ENCODE data around the gene SCLY.
A peak's percentile ranks its signal among the peaks of the same experiment; 100 is the strongest.
"Not testable (repeated sequence)": the region's sequence is repeated elsewhere in the genome, so short reads cannot be mapped to it uniquely, and the experiment has no call there.

The SCLY gene

DNA sequence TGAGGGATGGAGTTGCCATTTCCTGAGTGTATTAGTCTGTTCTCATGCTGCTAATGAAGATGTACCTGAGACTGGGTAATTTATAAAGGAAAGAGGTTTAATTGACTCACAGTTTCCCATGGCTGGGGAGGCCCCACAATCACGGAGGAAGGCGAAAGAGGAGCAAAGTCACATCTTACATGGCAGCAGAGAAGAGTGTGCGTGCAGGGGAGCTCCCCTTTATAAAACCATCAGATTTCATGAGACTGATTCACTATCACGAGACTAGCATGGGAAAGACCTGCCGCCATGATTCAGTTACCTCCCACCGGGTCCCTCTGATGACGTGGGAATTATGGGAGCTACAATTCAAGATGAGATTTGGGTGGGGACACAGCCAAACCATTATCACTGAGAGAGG is 5.9 kb downstream of the SCLY start:
- FAIRE-seq; DNase-seq (ENCODE audit: extremely low spot score, insufficient read length, low read depth): not testable (repeated sequence)

DNA sequence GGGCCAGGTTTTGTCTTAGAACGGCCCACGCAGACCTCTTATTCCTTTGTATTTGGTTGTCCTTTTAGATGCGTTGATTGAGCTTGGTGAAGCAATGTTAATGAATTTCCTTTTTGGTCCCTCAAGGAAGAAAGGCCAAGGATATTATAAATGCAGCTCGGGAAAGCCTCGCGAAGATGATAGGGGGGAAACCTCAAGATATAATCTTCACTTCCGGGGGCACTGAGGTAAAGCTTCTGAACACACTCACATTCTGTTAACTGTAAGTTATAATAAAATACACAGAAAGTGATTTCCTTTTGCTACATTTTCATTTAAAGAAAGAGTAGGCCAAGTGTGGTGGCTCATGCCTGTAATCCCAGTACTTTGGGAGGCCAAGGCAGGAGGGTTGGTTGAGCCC is 7.1 kb downstream of the SCLY start:
- FAIRE-seq: no peak
- no peak for DNase-seq (ENCODE audit: extremely low spot score, insufficient read length, low read depth)

DNA sequence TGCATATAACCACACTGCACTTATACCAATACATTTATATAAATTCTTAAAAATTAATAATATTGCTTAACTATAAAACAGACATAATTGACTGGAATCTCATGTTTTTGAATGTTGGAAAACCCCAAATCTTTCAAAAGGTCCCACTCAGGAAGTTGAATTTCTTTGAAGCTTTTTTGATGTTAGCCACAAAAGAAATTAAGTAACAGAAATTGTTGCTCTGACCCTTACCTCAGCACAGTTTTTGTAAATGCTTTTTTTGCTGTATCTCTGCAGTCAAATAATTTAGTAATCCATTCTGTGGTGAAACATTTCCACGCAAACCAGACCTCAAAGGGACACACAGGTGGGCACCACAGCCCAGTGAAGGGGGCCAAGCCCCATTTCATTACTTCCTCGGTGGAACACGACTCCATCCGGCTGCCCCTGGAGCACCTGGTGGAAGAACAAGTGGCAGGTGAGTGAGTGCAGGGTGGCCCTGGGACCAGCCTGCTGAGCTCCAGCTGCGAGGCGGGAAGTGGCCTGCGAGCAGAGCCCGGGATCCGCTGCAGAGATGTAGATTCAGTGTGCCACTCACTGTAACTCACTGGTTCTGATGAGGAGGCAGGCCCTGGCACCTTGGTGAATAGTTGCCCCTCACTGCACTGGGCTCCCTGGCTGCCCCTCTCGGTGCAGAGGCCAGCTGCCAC is 8.4 kb downstream of the SCLY start:
- FAIRE-seq: peak; percentile 44
- DNase-seq (ENCODE audit: extremely low spot score, insufficient read length, low read depth): no peak

DNA sequence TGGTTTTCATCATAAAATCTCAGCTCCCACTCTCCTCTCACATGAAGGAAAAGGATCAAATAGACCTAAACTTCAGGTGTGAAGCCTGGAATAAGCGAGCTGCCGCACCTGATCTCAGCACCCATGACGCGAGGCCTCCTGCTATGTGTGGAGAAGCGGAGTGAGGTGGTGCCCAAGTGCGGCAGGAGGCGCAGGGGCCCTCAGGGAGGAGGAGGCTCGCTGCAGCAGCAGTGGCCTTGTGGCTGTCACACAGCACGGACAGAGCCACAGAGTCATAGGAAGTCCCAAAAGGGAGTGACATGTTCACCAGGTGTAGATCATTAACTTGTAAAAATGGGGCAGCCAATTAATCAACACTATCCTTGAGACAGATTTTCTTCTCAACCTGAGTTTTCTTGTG is 9.1 kb downstream of the SCLY start:
- FAIRE-seq: peak; percentile 42

DNA sequence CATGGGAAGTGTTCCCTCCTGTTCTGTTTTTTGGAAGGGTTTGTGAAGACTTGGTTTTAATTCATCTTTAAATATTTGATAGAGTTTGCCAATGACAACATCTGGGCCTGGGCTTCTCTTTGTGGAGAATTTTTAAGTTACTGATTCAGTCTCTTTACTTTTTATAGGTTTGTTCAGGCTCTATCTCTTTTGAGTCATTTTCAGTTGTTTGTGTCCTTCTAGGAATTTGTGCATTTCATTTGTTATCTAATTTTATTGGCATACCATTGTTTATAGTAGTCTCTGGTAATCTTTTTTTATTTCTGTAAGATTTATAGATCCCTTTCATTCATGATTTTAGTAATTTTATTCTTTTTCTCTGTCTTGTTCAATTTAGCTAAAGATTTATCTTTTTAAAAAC is 14.6 kb downstream of the SCLY start:
- FAIRE-seq (no peak), DNase-seq (ENCODE audit: extremely low spot score, insufficient read length, low read depth) (no peak)

More for the DNA sequence above, 9.1 kb downstream of the SCLY start:
- DNase-seq (ENCODE audit: extremely low spot score, insufficient read length, low read depth): no peak

DNA sequence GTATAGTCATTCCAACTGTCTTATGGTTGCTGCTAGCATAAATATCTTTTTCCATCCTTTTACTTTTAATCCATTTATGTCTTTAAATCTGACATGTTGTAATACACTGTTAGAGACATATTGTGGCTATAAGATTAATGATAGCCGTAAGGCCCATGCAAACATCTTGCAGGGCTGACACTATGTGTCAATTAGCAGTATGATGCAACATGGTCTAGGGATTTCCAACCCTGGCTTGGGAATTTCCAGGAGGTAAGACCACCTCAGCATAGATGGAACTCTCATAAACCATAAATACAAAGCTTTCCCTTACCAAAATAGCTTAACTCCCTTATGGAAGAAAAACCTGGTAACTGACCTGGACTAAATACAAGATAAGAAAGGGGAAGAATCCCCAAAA is 16.5 kb downstream of the SCLY start:
- no peak for DNase-seq (ENCODE audit: extremely low spot score, insufficient read length, low read depth)
- no peak for FAIRE-seq

DNA sequence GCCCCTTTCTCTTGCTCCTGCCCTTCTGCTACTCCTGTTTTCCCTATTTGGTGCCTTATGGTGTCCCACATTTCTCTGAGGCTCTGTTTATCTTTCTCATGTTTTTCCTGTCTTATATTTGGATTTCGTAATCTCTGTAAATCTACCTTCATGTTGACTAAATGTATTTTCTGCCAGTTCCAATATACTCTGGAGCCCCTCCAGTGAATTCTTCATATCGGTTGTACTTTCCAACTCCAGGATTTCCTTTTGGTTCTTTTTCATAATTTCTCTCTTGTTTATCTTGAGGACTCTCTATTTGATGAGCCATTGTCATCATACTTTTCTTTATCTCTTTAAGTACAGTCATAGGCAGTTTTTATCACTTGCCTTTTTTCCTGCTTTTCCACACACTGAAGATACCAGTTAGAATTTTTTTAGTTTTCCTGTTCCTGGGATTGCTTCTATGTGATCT is 19.1 kb downstream of the SCLY start:
- no peak for DNase-seq (ENCODE audit: extremely low spot score, insufficient read length, low read depth)
- no peak for FAIRE-seq

DNA sequence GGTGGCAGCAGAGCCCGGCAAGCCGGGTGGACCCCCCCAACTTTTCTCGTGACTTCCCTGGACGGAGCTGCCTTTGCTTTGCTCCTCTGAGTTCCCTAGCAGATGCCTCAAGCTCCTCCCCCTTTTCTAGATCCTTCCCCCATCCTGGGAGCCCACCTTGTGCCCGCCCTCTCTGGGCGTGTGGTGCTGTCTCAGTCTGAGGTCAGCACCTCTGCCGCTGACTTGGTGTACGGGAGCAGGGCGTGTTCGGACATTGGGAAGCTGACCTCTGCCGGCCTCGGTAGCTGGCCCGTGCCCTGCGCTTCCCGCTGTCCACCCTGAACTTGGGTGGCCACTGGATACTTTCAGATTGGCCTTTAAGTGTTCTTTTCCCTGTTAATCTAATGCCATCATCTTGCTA is 19.7 kb downstream of the SCLY start:
- DNase-seq (ENCODE audit: extremely low spot score, insufficient read length, low read depth) (no peak), FAIRE-seq (no peak)

DNA sequence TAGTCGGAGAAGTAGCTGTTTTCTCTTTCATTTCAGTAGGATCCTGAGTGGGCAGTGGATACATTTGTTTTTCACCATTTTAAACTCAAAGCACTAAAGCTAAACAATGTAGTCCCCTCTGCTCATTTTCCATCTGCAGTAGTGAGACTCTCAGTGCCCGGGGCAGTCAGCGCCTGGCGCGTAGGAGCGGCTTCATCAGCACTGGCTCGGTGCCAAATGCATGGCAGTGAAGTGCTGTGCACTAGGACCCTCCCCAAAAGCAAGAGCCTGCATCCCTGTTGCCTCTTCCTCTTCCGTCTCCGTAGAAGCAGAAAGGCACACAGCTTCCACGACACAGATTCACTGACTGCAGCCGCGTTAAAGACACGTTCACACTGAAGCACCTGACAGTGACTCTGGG is 20.3 kb downstream of the SCLY start:
- no peak for FAIRE-seq
- DNase-seq (ENCODE audit: extremely low spot score, insufficient read length, low read depth): no peak

DNA sequence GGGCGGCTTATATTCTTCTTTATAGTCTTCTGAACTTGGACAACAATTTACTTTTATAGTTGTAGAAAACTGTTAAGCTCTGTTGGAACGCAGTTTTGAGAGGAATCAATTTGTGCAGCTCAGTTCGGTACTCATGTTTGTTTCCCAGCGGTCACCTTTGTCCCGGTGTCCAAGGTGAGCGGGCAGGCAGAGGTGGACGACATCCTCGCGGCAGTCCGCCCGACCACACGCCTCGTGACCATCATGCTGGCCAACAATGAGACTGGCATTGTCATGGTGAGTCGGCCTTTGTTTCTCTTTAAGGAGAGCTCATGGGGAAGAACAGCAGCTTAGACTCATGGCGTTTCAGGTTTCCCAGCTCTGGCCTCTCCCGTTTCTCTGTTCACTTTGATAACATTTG is 20.8 kb downstream of the SCLY start:
- DNase-seq (ENCODE audit: extremely low spot score, insufficient read length, low read depth) (no peak), FAIRE-seq (no peak)

DNA sequence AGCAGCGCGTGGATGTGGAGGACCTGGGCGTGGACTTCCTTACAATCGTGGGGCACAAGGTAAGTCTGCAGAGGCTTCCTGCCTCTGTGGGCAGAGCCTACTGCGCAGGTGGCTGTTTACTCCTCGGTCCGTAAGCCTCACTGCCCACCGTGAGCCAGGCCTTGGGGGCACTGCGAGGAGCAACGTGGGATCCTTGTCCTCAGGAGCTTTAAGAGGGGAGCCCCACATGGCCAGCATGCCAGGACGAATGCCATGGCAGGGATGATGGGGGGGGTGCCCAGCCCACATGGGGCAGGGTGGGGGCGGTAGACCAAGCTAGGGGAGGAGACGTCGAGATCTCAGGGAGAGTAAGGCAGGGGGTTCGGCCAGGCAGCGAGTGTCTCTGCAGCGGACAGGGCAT is 21.4 kb downstream of the SCLY start:
- FAIRE-seq (no peak), DNase-seq (ENCODE audit: extremely low spot score, insufficient read length, low read depth) (no peak)

DNA sequence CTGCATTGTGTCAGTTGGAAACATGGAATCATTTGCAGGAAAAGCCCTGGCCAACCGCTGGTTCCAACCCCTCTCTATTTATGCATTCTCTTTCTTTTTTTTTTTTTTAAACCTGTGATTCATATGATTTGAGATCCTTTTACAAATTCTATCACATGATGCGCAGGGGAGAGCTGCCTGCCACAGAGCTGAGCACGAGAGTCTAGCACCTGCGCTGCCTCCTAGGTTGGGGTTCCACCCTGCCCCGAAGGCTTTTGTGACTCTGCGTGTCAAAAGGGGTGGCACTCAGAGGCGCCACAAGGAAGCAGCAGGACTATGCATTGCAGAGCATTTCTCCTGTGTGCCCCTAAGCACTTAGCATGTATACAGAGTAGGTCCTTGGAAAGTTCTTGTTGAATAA is 22.0 kb downstream of the SCLY start:
- DNase-seq (ENCODE audit: extremely low spot score, insufficient read length, low read depth) (no peak), FAIRE-seq (no peak)

DNA sequence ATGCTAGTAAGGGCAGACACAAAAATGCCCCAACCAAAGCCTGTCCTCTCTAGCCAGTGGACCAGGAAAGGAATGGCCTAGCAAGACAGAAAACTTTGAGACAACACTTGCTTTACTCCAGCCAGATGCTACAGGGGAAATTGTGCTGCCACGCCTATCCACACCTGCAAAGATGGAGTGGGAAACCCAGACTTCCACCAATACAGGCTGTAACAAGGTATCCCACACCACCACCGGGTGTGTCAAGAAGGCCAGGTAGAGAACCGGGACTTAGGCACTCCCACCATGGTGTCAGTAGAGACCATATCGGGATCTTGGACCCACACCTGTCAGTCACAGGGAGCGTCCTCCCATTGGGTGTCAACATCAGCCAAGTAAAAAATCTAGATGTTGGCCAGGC is 23.1 kb downstream of the SCLY start:
- FAIRE-seq: no peak
- no peak for DNase-seq (ENCODE audit: extremely low spot score, insufficient read length, low read depth)

DNA sequence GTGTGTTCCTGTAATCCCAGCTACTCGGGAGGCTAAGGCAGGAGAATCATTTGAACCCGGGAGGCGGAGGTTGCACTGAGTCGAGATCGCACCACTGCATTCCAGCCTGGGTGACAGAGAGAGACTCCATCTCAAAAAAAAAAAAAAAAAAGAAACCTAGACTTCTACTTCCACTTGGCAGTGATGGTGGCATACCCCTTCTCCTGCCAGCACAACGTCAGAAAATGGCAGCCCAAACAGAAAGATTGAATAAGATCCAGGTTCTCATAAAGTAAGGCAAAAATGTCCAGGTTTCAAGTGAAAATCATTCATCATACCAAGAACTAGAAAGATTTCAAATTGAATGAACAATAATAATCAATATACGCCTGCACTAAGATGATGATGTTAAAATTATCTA is 24.0 kb downstream of the SCLY start:
- FAIRE-seq (no peak), DNase-seq (ENCODE audit: extremely low spot score, insufficient read length, low read depth) (no peak)

DNA sequence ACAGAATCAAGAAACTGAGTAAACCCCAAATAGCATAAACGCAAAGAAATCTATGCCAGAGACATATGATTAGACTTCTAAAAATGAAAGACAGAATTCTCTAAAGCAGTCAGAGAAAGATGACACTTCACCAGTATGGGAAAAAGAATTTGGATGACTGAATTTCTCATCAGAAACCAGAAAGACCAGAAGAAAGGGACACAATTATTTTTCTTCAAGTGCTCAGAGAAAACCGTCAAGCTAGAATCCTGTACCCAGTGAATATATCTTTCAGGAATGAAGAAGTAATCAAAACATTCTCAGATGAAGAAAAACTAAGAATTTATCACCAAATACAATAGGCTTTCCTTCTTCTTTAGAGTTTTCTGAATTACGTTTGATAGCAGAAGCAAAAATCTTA is 25.1 kb downstream of the SCLY start:
- DNase-seq (ENCODE audit: extremely low spot score, insufficient read length, low read depth) (no peak), FAIRE-seq (no peak)

DNA sequence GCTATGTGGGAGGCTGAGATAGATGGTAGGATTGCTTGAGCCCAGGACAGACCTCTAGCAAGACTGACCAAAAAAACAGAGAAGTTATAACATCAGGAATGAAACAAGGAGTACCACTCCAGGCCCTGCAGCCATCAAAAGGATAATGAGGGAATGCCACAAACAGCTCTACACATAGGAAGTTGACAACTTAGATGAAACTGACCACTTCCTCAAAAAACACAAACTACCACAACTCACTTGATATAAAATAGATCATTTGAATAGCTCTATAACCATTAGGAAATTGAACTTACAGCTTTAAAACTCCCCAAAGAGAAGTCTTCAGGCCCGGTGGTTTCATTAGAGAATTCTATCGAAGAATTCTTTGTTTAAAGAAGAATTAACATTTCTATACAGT is 26.4 kb downstream of the SCLY start:
- DNase-seq (ENCODE audit: extremely low spot score, insufficient read length, low read depth) (no peak), FAIRE-seq (no peak)

DNA sequence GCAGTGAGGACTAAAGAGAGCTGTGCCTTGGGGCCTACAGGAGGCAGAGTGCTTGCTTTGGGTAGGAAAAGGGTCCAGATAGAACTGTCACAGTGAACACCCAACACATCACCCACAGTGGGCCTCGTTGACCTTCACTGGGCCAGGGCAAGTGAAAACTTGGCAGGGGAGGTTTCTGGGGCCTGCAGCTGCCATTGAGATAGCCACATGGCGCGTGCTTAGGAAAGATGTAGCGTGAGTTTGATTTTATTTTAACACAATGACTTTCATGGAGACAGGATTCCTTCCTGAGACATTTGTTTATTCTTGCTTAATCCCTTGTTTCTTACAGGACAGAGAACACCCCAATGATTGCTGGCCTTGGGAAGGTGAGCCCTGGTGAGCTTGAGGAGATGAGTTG is 30.1 kb downstream of the SCLY start:
- DNase-seq (ENCODE audit: extremely low spot score, insufficient read length, low read depth) (no peak), FAIRE-seq (no peak)

DNA sequence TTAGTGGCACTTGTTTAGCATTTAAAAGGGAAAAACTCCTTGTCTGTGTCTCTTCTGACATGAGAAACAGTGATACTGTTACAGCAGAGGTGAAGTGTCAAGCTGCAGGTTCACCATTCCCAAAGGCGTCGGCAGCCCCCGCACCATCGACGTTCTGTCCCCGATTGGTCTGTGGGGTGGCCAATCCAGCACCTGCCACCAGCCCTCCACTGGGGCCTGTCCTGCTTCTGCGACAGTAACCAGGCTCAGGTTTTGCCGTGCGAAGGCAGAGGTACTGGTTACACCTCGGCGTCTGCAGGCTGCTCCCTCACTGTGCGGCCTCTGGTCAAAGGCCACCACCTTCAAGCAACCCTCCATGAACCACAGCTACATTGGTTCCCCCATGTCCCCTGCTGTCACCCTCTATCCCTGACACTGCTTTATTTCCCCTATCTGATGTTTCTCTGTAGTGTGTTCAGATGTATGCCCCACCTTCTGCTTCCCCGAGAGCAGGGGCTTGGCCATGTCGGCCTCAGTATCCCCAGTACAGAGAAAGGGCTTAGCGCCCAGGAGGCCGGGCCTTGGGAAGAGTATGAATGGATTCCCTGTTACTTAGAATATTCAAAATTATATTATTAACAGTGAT is 30.7 kb downstream of the SCLY start:
- no peak for FAIRE-seq
- no peak for DNase-seq (ENCODE audit: extremely low spot score, insufficient read length, low read depth)

DNA sequence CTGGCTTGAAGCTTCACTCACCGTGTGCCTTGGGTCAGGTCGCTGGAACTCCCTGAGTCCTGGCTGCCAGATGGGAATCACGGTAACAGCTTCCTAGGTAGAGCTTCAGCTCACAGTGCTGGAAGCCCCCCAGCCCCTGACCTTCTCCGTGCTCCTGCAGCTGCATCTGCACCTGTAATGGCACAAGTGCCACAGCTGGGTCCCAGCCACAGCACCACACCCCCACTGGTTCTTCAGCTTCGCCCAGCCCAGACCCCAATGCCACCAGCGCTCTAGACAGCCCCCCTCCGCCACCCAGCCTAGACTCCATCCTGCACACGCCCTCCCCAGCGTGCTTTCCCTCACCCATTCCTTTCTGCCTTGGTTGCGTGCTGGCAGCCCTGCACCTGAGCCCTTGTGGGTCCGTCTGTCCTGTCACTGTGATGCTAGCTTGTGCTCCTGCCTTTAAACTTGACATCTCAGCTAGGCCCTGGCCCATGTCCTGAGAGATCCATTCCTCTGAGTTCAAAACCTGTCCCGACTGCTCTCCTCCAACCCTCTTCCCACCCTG is 31.8 kb downstream of the SCLY start:
- FAIRE-seq (no peak), DNase-seq (ENCODE audit: extremely low spot score, insufficient read length, low read depth) (no peak)

DNA sequence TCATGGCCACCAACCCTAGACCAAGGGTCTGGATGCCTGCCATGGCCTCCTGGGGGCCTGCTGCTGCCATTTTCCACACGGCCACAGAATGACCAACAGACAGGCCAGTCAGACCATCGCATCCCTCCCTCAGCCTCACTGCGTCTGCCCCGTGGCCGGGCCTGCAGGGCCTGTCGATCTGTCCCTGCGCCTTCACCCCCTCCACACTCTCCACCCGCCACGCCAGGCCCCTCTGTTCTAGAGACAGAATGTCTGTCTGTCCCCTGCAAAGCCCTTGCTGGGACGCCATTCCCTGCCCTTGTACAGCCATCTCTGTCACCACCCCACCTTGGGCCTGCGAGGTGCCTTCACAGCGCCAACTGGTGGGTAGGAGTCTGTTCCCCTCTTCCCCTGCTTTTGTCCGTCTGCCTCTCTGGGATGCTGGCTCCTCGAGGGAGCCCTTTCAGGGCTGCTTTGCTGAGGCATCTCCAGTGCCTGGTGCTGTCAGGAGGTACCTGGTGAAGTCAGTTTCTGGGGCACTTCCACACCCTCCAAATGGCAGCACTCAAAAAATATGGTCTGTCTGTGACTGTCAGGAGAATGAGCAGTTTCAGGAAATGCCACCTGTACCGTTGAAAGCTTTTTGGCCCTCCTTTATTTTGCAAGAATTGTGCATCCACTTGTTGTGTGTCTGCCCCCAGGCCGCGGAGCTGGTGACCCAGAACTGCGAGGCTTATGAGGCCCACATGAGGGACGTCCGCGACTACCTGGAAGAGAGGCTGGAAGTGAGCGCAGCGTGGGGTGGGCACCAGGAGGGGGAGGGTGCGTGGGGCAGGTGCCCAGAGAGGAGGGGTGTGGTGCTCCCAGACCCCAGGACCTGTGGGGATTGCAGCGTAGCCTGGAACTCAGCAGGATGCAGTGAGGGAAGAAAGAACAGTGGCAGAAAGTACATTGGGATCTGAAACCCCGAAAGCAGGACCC is 32.7 kb downstream of the SCLY start:
- no peak for DNase-seq (ENCODE audit: extremely low spot score, insufficient read length, low read depth)
- no peak for FAIRE-seq

Data from GM18507 (cell line).